Measurements from ENCODE around the gene PABPN1L.

The PABPN1L gene

GRCh38 chr16:88844419-88845036 lies 21.9 kb downstream of the PABPN1L start:
- no peak for DNase-seq

GRCh38 chr16:88843256-88843655 lies 23.2 kb downstream of the PABPN1L start:
- DNase-seq: no peak

GRCh38 chr16:88842806-88843205 lies 23.7 kb downstream of the PABPN1L start:
- no peak for DNase-seq

- no peak for DNase-seq
Observed at GRCh38 chr16:88842308-88842756, 24.1 kb downstream of the PABPN1L start.

GRCh38 chr16:88841521-88842307 lies 24.7 kb downstream of the PABPN1L start:
- DNase-seq: no peak

GRCh38 chr16:88840600-88841215 lies 25.8 kb downstream of the PABPN1L start:
- no peak for DNase-seq

- DNase-seq: no peak
Observed at GRCh38 chr16:88839745-88840599, 26.5 kb downstream of the PABPN1L start.

- no peak for DNase-seq
Observed at GRCh38 chr16:88839026-88839529, 27.4 kb downstream of the PABPN1L start.

GRCh38 chr16:88838566-88838965 lies 27.9 kb downstream of the PABPN1L start:
- DNase-seq: no peak

GRCh38 chr16:88837806-88838205 lies 28.7 kb downstream of the PABPN1L start:
- no peak for DNase-seq

- no peak for DNase-seq
Observed at GRCh38 chr16:88836791-88837190, 29.7 kb downstream of the PABPN1L start.

- DNase-seq: no peak
Observed at GRCh38 chr16:88835818-88836217, 30.6 kb downstream of the PABPN1L start.

- no peak for DNase-seq
Observed at GRCh38 chr16:88835383-88835782, 31.1 kb downstream of the PABPN1L start.

GRCh38 chr16:88834670-88835069 lies 31.8 kb downstream of the PABPN1L start:
- DNase-seq: no peak

- no peak for DNase-seq
Observed at GRCh38 chr16:88833086-88833485, 33.4 kb downstream of the PABPN1L start.

- DNase-seq: no peak
Observed at GRCh38 chr16:88831838-88832237, 34.6 kb downstream of the PABPN1L start.

GRCh38 chr16:88830783-88831182 lies 35.7 kb downstream of the PABPN1L start:
- DNase-seq: no peak

GRCh38 chr16:88830258-88830657 lies 36.2 kb downstream of the PABPN1L start:
- DNase-seq: no peak

- DNase-seq: no peak
Observed at GRCh38 chr16:88828711-88829110, 37.7 kb downstream of the PABPN1L start.

- DNase-seq: no peak
Observed at GRCh38 chr16:88827727-88828126, 38.7 kb downstream of the PABPN1L start.

- DNase-seq: no peak
Observed at GRCh38 chr16:88826070-88826840, 40.2 kb downstream of the PABPN1L start.

GRCh38 chr16:88825146-88825545 lies 41.3 kb downstream of the PABPN1L start:
- no peak for DNase-seq

All from hematopoietic multipotent progenitor cell treated with erythropoietin and hydrocortisone succinate and interleukin-3 and kit ligand, for 6 days (in vitro differentiated cells).